Pulmonary artery endothelial cell (primary cell): ENCODE measurements around the gene MERTK. TPM values are rescaled to one million over a fixed set of nuclear protein-coding genes. Genes with fewer than 3 reads are reported as not detected.
"Not testable (repeated sequence)": the region's sequence is repeated elsewhere in the genome, so short reads cannot be mapped to it uniquely, and the experiment has no call there.

ENCODE experiments used
- DNase-seq: peaks from one replicate; pipeline ENCODE4 v3.0.0-alpha.2; 2011; ENCODE audit warnings: low read depth, low spot score
- total RNA-seq: library from RNA; depleted of rRNA; stranded (reverse); fragments of >200 nt; gene quantifications from 2 replicates; pipeline ENCODE4 v1.2.3, GENCODE V29; 2014

The MERTK gene
- total RNA-seq, 1 donor from 2014 or later = 25.0 TPM

DNA sequence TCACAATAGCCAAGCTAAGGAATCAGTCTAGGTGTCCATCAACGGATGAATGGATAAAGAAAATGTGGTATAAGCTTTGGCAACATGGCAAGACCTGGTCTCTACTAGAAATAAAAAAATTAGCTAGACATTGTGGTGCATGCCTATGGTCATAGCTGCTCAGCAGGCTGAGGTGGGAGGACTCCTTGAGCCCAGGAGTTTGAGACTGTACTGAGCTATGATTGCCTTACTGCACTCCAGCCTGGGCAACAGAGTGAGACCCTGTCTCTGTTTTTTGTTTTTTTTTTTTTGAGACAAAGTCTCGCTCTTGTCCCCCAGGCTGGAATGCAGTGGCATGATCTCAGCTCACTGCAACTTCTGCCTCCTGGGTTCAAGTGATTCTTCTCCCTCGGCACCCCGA lies 11.6 kb downstream of the MERTK start:
- DNase-seq = not testable (repeated sequence)

DNA sequence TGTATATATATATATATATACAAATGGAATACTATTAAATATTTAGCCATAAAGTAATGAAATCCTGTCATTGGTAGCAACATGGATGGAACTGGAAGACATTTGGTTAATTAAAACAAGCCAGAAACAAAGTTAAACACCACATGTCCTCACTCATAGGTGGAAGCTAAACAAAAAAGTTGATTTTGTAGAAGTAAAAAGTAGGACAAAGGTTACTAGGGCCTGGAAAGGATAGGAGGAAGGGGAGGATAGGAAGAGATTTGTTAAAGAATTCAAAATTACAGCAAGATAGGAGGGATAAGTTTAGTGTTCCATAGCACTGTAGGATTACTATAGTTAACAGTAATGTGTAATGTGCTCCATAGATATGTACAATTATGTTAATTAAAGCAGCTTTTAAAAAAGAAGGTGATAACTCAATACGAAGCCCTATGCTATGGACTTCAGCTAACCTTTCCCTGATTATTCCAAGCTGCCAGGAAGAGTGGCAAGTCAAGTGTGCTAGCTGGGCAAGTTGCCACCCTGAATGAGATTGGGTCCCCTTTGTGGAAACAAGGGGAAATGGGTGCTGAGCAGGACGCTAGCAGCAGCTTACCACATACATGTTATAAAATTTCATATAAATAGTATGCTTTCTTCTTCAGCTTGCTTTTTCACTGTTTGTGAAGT lies 12.3 kb downstream of the MERTK start:
- no peak for DNase-seq

DNA sequence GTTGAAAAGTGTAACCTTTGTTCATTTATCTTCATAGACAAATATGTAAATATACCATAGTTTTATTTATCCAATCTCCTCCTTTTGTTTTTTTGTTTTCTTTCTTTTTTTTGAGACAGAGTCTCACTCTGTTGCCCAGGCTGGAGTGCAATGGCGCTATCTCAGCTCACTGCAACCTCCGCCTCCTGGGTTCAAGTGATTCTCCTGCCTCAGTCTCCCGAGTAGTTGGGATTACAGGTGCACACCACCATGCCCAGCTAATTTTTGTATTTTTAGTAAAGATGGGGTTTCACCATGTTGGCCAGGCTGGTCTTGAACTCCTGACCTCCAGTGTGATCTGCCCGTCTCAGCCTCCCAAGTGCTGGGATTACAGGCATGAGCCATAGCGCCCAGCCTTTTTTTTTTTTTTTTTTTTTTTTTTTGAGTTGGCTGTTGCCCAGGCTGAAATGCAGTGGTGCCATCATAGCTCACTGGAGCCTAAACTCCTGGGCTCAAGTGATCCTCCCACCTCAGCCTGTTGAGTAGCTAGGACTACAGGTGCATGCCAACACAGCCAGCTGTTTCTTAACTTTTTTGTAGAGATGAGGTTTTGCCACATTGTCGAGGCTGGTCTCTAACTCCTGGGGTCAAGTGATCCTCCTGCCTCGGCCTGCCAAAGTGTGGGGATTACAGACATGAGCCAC lies 13.0 kb downstream of the MERTK start:
- not testable (repeated sequence) for DNase-seq

GRCh38 chr2:111912547-111912946 lies 14.1 kb downstream of the MERTK start:
- DNase-seq = no peak

- DNase-seq = no peak
Observed at GRCh38 chr2:111917106-111917505, 18.7 kb downstream of the MERTK start.

GRCh38 chr2:111918383-111918806 lies 20.0 kb downstream of the MERTK start:
- no peak for DNase-seq

GRCh38 chr2:111919365-111919764 lies 21.0 kb downstream of the MERTK start:
- no peak for DNase-seq

DNA sequence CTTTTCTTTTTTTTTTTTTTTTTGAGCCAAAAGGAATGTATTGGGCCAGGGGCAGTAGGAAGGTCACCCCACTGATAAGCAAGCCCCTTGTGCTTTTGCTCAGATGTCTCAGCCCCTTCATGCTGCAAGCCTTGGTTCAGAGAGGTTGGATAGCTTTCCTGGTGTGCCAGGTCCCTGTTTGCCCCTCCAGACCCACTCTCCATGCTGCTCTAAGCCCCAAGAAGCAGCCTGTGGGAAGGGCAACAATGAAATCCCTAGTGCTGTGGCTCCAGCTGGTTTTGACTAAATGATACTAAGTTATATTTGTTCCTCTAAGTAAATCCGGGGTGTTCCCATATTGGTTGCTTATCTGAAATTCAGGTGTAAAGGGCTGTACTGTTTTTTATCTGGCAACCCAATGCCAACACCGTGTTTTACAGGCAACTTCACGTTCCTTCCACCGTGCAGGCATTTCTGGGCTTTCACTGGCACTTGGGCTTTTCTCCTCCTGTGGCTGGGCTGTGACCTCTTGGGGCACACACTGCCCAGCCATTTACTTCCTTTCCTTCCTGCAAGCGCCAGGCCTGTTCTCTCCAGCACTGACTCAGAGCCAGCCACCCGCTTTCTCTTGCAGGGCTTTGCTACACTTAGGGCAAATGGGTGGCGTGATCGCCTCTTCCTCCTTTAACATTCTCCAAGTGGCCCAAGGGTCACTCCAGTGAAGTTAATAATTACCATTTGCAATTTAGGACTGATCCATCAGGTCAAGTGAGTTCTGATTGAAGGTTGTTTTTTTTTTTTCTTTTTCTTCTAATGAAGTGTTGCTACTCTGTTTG lies 21.6 kb downstream of the MERTK start:
- peak; percentile 72 for DNase-seq

- no peak for DNase-seq
Observed at GRCh38 chr2:111923276-111923804, 24.9 kb downstream of the MERTK start.

GRCh38 chr2:111924617-111925107 lies 26.3 kb downstream of the MERTK start:
- DNase-seq = no peak

DNA sequence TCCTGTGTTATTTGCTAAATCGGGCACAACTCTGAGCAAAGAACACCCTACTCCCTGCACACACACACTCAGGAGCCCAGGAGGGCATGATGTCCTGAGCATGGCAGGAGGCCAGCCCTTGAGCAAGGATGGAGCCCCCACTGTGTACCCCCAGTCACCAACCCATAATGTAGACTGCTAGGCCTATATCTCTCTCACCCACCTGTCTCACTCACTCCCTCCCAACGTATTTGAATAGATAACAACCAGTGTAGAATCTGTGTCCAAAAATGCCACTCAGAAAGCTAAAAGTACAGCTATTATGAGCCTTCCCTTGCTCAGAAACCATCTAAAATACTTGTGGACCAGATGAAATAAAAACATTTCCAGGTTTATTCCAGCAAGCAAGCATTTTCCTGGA lies 29.3 kb downstream of the MERTK start:
- no peak for DNase-seq

- no peak for DNase-seq
Observed at GRCh38 chr2:111930409-111930808, 32.0 kb downstream of the MERTK start.

DNA sequence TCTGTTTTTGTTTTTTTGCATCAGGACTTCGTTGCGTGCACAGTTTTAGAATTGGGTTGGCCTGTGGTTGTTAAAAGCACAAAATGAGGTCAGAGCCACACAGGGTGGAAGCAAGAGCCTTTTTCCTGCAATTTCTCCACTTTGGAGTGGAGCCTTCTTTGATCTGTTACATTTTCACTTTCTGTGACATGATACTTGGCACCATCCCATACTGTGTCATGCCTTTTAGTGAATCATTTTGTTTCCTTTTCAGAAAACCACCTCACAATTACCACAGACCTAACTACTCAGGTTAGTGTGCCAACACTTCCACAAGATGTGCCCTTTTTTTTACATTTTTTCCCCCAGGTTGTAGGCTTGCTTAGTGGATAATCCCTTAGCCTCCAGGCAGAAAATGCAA lies 32.5 kb downstream of the MERTK start:
- no peak for DNase-seq

DNA sequence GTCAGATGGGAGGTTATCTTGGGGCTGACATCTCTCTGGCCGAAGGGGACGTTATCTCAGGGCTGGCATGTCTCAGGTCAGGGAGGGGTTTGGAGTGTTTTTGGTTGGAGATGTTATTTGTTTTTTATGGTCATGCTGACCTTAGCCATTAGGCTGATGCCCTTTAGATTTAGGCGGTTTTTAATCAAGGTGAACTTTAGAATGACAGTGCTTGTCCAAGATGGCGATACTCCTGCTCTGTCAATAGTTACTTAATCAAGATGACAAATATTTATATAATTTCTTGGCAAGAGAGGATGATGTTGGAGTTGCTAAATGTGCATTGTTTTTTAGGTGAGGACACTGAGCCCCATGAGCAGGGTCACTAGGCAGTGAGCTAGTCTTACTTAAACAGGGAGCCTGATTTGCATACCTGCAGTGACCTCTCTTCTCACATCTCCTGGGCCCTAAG lies 34.5 kb downstream of the MERTK start:
- DNase-seq = no peak

DNA sequence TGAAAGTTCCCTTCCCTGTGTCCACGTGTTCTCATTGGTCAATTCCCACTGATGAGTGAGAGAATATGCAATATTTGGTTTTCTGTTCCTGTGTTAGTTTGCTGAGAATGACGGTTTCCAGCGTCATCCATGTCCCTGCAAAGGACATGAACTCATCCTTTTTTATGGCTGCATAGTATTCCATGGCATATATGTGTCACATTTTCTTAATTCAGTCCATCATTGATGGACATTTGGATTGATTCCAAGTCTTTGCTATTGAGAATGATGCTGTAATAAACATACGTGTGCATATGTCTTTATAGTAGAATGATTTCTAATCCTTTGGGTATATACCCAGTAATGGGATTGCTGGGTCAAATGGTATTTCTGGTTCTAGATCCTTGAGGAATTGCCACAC lies 35.5 kb downstream of the MERTK start:
- not testable (repeated sequence) for DNase-seq

GRCh38 chr2:111936881-111937280 lies 38.5 kb downstream of the MERTK start:
- DNase-seq = no peak

DNA sequence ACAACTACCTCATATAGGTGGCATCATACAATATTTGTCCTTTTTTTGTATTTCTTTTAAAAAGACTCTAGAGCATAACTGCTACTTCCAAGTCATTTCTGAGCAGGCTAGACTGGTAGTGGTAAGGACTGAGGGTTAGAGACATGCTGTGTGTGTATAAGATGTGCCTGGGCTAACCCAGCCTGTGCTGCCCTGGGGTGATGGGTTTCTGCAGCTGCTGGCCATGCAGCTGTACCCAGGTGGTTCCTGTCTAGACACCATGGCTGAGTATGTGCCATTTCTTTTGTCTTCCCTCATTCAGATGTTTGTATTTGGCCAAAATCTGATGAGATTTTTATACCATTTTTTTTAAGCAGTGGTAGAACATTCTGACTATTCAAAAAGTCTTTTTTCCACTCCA lies 40.0 kb downstream of the MERTK start:
- DNase-seq = peak; percentile 64

DNA sequence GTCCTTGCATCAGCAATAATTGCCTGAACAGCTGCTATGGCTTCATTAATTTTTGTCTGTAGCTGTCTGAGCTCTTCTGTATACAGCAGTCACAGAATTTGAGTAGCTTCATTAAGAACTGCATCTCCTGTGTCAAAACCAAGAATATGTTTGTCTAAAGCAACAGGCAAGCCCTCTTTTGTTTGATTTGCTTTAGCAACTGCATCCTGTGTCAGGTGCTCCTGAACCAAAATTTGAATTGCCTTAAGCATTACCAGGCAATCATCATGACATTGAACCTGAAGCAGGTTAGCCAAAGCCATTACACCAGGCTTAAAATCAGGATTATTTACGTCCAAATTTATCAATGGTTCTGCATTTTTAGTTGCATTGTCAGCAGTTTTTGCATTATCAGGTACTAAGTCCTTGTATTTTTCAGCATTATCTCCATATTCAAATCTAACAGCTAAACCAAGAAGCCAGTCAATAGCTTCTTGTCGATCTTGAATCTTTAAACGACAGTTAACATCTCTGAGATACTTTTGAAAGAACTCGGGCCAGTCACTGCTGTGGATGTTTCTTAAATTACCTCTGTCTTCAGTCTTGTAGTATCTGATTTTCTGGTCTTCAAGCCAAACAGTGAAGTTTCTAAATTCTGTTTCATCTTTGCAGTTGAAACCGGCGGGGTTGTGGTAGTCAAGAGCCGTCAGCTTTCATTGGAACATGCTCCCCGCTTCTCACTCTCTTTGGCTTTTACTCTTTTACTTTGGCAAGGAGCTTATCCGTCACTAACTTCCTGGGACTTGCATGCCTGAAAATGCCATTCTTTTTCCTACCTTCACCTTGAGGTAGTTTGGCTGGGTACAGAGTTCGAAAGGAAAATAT lies 42.2 kb downstream of the MERTK start:
- DNase-seq = no peak

DNA sequence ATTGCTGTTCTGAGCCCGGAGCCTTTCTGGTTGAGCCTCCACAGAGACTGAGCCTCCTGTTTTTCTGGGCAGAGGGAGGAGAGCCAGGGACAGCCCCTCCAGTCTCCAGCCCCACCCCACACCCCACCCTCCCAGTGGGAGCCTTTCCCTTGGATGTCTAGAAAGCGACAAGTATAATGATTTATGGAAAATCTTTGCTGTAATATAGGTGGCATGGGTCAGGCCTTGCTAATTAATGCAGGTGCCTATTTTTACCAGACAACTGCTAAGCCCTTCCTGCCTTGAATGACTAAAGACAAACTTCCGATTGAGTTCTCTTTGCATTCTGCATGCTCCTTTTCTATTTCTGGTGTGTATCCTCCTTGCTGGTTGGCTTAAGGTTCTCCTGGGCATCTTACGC lies 43.1 kb downstream of the MERTK start:
- DNase-seq = no peak

- DNase-seq = no peak
Observed at GRCh38 chr2:111944531-111945210, 46.3 kb downstream of the MERTK start.
